SU-DHL-6 (cell line): ENCODE data around the gene TDRD6.

ENCODE experiments used
- EZH2phosphoT487 ChIP-seq: fragments of 200-600 bp; sonication (generic), shearing (Covaris generic); conservative IDR thresholded peaks from 2 replicates; pipeline ENCODE4 v1.6.1; 2018; ENCODE audit warnings: mild to moderate bottlenecking, antibody characterized with exemption, low read length, moderate library complexity, mixed read lengths
- TF ChIP-seq, protein P1 (sequence below): fragments of 200-600 bp; sonication (generic); IDR thresholded peaks from one replicate; pipeline ENCODE4 v1.5.1; 2017; ENCODE audit warnings: antibody characterized with exemption, mild to moderate bottlenecking, low read length, moderate library complexity; ENCODE audit not compliant: insufficient read depth, poor library complexity, severe bottlenecking

GRCh38 chr6:46661483-46661882 lies 26.2 kb upstream of the TDRD6 start:
- TF ChIP-seq, protein P1, sequence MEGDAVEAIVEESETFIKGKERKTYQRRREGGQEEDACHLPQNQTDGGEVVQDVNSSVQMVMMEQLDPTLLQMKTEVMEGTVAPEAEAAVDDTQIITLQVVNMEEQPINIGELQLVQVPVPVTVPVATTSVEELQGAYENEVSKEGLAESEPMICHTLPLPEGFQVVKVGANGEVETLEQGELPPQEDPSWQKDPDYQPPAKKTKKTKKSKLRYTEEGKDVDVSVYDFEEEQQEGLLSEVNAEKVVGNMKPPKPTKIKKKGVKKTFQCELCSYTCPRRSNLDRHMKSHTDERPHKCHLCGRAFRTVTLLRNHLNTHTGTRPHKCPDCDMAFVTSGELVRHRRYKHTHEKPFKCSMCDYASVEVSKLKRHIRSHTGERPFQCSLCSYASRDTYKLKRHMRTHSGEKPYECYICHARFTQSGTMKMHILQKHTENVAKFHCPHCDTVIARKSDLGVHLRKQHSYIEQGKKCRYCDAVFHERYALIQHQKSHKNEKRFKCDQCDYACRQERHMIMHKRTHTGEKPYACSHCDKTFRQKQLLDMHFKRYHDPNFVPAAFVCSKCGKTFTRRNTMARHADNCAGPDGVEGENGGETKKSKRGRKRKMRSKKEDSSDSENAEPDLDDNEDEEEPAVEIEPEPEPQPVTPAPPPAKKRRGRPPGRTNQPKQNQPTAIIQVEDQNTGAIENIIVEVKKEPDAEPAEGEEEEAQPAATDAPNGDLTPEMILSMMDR: no peak
- no peak for TF ChIP-seq EZH2phosphoT487
